ENCODE measurements around the gene DNMBP.
"Not testable (repeated sequence)": the region's sequence is repeated elsewhere in the genome, so short reads cannot be mapped to it uniquely, and the experiment has no call there.

The DNMBP gene

DNA sequence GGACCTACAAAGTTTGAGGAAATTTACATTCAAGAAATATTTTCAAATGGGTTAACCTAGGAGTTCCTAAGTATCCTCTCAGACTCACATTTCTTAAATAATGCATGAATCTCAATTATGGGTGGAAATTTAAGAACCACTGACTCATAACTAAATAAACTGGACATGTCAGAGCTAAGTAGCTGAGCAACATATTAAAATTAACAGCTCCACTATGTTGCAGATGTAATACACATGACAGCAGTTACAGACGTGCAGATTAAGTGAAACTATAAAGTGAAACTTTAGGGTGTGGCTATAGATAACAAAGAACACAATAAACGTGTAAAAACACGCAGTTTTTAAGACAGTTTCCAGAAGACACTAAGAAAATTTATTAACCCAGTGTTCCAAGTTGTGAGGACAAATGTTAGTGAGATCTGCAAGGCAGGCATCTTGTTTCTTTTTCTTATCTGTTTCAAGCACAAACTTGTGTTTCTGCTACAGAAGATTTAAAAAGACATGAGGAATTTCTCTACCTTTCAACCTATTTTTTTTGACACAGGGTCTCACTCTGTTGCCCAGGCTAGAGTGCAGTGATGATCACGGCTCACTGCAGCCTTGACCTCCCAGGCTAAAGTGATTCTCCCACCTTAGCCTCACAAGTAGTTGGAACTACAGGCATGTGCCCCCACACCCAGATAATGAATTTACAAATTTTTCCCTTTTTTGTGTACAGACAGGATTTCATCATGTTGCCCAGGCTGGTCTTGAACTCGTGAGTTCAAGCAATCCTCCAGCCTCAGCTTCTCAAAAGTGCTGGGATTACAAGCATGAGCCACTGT lies 25.3 kb downstream of the DNMBP start:
- DNase-seq (ENCODE audit: low read depth) = no peak

DNA sequence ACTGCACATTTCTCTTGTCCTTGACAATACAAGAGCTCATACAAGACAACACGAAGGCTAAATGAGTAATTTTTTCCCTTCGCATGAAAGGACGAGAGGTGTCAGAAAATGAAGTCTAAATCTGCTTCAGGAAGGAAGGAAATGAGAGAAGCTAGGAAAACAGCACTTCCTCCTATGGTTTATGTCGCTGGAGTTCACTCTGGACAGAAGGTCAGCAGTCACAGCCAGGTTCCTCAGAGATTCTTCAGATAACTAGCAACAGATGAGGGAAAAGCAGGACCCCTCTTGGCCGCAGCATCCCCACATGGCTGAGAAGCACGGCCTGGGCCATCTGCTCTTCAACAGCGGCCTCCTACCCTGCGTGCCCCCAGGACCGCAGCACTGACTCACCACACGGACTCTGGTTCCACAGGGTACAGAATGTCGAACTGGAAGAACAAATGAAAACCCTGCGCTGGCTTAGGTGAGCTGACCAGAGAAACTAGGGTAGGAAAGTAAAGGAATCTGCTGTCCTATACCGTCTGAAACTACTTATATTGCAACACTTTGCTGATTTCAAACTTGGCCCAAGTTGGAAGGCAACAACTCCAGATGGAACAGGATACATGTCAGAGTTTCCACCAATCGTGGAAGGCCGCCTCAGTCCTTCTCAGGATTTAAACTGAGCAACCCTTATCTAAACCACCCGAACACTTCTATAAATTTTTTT lies 26.3 kb downstream of the DNMBP start:
- DNase-seq (ENCODE audit: low read depth) = no peak

DNA sequence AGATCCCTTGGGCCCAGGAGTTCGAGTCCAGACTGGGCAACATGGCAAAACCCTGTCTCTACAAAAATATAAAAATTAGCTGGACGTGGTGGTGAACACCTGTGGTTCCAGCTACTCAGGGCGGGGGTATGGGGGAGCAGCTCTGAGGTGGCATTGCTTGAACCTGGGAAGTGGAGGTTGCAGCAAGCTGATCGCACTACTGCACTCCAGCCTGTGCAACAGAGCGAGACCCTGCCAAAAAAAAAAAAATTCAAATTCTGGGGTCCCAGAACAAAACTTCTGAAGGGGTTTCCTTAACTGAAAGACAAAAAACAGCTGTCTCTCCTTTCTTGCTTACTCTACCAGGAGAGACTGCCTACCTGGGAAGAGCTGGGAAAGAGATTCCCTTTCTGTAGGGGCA lies 27.0 kb downstream of the DNMBP start:
- no peak for DNase-seq (ENCODE audit: low read depth)

DNA sequence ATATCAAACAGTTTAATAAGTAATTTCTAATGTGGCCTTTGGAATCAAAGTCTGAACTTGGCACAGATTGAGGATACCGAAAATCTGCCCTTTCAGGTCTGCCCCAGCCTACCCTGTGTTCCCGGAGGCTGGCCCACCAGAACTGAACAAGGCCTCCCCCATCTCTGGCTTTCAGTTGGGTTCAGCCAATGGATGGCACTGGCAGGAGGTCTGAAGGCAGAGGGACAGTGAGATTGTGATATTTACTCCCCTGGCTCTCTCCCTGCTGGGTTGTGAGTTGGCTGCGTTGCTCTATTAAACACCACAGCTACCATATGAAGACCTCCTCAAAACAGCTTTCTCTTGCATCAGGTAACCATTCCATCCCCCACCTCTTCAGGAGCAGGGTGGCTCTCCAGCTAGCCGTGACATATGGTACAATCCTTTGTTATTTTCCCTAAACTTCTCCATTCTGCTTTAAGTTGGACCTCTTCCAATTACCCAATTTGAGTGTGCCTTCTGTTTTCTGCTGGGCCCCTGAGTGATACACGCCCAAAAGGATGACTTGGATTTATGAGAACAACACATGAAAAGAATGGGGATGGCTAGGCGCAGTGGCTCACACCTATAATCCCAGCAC lies 28.1 kb downstream of the DNMBP start:
- no peak for DNase-seq (ENCODE audit: low read depth)

DNA sequence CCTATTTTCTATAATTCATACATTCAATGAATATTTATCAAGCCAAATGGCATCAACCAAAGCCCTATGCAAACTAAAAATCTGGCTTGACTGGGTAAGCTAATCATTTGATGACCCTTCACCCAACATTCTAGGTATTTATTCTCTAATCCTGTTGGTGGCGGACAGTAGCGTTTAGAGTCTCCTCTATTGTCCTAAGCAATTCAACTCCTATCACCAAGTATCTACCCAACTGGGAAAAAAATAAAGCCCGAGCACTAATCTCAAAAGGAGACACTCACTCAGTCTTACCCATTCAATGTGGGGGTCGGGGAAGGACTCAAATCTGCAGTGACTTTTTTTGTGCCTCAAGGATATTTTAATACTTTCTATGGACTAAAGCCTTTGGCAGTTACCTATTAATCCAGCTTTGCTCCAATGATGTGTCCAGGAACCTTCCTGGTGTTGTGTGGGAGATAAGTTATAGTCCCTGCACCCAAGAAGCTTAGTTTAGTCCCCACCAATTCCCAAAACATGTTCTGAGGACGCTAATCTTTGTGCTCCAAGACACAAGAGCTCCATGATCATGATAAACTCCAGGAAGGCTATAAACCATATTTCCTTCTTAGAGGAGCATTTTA lies 30.6 kb downstream of the DNMBP start:
- DNase-seq (ENCODE audit: low read depth) = no peak

DNA sequence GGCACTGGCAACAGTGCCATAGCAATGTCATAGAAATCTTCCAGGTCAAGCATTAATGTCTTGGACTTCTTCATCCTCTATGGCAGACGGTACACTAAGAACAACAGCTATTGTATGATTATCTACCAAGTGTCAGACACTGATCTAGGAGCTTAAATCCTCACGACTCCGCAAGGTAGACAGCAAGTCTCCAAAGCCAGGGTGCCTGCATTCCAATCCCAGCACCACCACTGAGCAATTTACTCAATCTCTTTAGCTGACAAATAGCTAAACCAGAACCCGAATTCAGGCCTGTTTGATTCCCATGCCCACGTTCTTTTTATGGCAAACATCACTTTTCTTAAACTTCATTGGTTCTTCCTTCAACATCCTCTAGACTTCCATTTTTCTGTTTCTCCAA lies 31.8 kb downstream of the DNMBP start:
- DNase-seq (ENCODE audit: low read depth) = no peak

DNA sequence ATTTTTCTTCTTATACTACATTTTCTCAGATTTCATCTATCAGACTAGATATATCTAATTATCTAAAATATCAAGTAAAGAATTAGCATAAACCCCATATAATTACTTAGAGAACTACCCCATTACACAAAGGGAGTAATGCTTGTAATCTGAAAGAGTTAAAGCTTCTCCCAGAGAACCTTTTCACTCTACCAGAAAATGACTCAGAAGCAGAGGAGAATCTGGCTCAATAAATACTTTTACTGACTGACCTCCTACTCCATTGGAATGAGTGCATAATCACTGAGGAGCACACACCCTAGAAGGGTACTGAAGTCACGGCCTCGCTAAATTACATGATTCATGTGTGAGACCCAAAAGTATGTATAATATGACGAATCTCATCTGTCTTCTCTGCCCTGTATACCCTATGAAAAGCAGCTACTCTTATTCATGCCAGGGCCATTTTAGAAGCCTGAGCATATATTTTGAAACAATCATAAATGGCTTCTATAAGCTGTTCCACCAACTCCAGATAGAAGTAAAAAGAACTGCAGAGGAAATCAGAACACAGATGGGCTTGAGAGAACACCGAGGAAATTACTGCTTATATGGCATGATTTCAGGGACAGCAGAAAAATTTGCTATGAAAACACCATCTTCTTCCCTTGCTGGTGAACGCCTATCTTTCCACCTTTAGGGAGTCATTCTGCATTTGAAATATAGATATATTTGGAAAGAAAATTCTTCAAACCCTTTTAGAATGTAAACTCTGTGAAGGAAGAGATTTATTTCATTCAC lies 32.7 kb downstream of the DNMBP start:
- DNase-seq (ENCODE audit: low read depth) = peak; percentile 90

DNA sequence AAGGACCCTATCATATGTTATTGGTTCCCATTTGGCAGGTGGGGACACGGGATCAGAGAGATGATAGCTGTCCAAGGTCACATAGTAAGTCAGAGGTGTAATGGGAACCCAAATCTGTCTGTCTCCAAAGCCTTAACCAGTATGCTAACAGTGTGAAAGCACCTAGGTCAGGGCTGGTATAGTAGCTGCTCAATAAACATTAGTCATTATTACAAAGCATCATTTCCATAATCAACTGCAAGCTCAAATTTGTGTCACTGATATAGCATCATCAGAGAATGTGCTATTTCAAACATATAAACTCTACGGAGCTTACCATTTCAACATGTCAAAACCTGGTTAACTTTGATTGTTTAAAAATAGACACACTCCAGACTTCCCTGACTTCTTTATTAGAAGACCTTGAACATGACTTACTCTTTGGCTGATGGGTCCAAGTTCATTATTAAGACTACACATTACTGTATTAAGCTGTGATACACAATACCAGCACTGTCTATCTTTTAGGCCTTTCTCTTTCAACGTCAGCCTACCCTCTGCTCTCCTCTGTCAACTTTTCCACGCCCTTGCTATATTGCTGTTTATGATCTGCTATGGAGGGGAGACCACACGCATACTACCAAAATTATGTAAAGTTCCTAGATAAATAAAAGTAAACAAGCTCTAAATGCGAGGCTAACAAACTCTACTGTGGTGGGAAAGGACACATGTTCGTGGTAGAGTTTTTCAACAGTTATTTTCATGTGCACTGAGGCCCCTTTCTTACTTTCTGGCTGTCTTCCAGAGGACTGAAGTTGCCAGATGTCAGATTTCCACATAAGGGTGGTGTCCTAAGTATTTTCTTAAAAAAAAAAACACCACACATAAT lies 33.6 kb downstream of the DNMBP start:
- DNase-seq (ENCODE audit: low read depth) = no peak

DNA sequence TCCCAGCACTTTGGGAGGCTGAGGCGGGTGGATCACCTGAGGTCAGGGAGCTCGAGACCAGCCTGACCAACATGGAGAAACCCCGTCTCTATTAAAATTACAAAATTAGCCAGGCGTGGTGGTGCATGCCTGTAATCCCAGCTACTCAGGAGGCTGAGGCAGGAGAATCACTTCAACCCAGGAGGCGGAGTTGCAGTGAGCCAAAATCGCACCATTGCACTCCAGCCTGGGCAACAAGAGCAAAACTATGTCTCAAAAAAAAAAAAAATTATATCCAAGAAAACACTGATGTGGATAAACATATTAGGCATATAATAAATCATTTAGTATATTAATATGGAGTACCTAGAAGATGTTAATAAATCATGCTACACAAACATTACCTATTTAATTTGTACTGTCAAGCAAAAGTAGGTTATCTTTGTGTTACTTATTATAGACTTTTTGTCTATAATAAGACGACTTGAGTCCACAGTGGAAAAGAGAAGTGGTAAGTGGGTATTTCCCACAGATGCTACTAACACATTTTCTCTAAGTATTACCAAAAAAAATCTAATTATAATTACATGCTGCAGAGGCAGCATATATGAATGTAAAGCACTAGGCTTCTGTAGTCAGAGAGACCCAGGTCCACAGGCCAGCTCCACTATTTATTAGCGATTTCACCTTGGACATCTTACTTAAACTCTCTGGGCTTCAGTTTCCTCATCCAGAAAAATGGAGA lies 34.5 kb downstream of the DNMBP start:
- DNase-seq (ENCODE audit: low read depth) = no peak

DNA sequence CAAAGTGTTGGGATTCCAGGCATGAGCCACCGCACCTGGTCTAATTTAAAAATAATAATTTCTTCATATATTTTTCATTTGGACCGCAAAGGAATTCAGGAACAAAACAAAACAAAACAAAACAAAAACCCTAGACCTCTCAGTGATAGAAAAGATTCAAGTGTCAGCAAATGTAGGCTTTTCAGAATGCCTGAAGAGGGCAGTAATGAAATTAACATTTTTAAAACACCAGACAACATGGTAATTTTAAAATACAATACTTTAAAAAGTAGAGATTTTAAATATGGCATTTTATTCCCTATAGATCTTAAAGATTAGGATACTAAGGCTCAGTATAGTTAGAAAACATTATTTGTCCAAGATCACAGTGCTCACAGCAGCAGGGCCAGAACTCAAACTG lies 36.6 kb downstream of the DNMBP start:
- no peak for DNase-seq (ENCODE audit: low read depth)

DNA sequence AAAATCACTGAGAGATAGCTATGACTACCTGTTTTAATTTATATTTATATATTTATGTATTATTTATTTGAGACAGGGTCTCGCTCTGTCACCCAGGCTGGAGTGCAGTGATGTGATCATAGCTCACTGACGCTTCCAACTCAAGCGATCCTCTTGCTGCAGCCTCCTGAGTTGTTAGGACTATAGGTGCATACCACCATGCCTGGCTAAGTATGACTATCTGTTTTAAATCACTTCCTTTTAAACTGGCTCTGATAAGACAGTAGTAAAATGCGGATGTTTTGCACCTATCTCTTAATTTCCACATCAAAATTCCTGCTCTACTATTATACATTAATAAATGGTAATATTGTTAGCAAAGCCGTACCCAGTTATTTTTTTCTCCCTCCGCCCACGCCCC lies 41.8 kb downstream of the DNMBP start:
- DNase-seq (ENCODE audit: low read depth) = no peak

DNA sequence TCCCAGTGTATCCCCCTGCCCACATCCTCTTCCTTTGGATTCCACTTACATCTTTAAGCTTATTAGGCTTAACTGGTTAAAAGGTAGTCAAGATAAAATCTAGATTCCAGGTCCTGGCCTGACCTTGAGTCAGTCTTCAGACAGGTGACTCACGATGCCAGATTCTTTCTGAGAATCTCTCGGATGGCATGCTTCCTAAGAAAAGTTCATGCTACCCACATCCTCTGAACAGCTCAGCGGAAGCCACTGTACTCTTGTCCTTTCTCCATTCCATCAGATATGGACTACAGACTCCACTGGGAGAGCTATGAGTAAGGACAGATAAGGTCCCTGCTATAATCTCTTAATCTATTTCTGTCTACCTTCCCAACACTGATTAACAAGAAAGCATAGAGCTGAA lies 43.4 kb downstream of the DNMBP start:
- DNase-seq (ENCODE audit: low read depth) = peak; percentile 89

DNA sequence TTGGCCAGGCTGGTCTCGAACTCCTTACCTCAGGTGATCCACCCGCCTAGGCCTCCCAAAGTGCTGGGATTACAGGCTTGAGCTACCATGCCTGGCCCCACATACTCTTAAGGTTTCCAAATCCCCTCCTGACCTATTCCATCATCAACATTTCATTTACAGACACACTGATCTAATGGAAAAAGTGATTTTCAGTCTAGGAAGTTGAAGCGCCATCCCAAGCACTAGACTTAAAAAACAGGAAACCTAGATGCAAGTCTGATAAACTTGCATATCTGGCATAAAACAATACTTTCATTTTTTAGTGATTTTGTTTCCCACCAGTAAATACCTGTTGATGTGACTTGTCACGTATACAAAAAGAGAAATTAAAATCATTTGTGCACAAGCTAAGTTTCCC lies 44.0 kb downstream of the DNMBP start:
- no peak for DNase-seq (ENCODE audit: low read depth)

DNA sequence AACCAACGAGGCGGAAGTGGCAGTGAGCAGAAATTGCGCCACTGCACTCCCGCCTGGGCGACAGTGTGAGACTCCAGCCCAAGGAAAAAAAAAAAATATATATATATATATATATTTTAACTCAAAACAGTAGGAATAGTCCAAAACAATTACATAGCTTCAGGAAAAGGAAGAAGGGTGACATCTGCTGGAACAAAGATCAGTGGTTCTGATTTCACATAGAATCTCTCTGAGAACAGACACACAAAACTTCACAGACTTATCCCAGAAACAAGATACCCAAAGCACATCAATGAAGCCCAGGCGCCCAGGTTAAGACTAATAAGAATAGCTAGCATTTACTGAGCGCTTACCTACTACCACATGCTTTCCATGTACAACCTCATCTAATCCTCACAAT lies 45.0 kb downstream of the DNMBP start:
- DNase-seq (ENCODE audit: low read depth) = no peak

DNA sequence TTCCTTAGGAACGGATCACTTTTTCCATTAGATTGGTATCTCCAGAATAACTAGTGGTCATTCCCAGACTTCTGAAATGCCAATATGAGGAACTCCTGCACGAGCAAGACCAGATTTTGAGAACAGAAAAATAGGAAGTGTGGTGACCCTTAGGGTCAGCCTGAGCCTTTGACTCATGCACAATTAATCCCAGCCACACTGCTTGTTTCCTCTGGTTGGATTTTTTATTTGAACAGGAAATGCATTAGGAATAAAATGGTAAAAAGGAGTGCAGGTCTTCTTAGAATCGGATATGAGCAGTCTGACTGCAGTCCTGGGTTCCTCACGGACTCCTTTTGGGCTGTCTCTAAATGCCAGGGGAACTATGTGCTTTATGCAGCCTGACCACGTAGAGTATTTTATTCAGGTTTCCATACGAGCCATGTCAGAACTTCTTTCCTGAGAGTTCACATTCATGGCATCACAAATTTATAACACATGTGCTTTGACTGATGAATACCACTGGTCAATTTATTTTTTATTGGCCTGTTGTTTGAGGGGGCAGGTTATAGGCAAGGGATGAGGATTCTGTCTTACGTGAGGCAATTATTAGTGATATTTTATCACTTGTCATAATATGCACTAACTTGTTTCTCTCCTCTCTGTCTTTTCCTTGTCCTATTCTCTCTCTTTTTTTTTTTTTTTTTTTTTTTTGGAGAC lies 46.1 kb downstream of the DNMBP start:
- DNase-seq (ENCODE audit: low read depth) = not testable (repeated sequence)

DNA sequence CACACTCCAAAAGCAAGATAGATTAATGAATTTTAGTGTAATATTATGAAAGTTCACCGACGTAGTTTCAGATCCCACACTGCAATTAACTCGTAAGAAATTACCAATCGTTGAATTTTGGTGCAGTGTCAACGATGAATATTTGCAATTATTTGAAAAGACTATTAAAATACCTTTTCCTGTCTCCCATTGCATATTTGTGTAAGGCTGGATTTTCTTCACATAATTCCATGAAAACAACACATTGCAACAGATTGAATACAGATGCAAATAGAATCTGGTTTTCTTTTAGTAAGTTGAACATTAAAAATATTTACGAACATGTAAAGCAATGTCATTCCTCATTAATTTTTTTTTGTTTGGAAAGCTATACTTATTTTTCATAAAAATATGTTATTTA lies 50.9 kb downstream of the DNMBP start:
- no peak for DNase-seq (ENCODE audit: low read depth)

DNA sequence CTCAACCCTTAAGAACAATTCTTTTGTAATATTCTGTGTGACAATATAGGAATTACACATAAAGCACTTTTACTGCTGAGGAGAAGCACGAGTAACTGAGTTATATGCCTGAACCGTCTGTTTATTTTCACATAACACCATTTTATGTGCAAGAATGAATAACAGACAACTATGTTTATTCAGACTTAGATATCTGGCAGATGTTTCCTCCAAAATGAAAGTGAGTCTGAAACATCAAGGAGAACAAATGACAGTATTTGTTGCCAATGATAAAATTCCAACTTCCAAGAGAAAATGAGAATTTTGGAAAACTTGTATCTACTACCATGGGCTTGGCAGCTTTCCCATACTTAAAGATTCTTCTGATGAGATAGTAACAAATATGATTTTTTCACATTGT lies 51.4 kb downstream of the DNMBP start:
- DNase-seq (ENCODE audit: low read depth) = no peak

DNA sequence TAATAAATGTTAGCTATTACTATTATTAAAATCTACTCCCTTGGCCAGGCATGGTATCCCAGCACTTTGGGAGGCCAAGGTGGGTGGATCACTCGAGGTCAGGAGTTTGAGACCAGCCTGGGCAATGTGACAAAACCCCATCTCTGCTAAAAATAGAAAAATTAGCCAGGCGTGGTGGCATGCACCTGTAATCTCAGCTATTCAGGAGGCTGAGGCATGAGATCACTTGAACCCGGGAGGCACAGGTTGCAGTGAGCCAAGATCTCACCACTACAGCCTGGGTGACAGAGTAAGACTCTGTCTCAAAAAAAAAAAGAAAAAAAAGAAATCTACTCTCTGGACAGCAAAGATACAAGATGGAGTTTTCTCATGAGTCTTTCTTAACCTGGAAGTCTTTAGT lies 56.2 kb downstream of the DNMBP start:
- DNase-seq (ENCODE audit: low read depth) = not testable (repeated sequence)

DNA sequence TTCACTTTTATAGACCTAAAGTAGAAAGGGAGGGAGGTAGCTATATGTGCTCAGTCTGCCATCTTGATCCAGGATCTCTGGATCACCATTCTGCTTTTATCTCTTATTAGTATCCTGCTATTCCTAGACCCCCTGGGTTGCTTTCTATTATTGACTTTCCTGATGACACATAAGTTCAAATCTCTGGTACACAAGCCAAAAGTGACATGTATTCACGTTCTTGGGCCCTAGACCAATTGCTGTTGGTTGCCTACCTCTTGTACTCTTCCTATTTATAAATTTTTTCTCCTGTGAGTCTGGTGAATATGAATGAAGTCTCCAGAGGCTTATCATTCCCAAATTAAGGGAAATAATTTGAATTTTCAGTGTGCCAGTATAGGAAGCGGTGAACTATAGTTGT lies 56.9 kb downstream of the DNMBP start:
- no peak for DNase-seq (ENCODE audit: low read depth)

DNA sequence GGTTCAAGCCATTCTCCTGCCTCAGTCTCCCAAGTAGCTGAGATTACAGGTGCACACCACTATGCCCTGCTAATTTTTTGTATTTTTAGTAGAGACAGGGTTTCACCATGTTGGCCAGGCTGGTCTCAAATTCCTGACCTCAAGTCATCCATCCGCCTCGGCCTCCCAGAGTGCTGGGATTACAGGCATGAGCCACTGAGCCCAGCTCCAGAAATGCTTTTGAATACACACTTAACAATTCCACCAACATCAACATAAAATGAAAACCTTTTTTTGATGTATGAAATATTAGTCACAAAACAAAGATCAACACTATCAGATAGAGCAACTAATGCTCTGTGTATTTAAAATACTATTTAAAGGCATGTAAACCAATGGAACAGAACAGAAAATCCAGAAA lies 63.7 kb downstream of the DNMBP start:
- not testable (repeated sequence) for DNase-seq (ENCODE audit: low read depth)
